Heart left ventricle (tissue), 16 donors: ENCODE measurements around the gene KCTD13. TPM values are rescaled to one million over a fixed set of nuclear protein-coding genes. Genes with fewer than 3 reads are reported as not detected.

Experiments
- ATAC-seq, 4 donors: fragments of 200-7000 bp; cut with Tn5 transposase; one replicate each; pipeline ENCODE4 v1.9.1; 2020 to 2022; ENCODE audit warnings: moderate library complexity in 4 of 4, mild to moderate bottlenecking in 3 of 4, moderate number of reproducible peaks in 1 of 4
- DNase-seq, 5 donors: peaks; one replicate each; pipeline ENCODE4 v3.0.0-alpha.2; 2020
- H3K27ac ChIP-seq, 12 donors: fragments of 200-600 bp; sonication (generic) in 4 of 12; one replicate each; pipeline versions ENCODE4 v1.5.0 to v1.8.0; 2016 to 2022; ENCODE audit warnings: mild to moderate bottlenecking in 2 of 12
- H3K27me3 ChIP-seq, 9 donors: fragments of 200-600 bp; sonication (generic) in 2 of 9; one replicate each; pipeline versions ENCODE4 v1.5.1 to v1.8.0; 2016 to 2022; ENCODE audit warnings: mild to moderate bottlenecking in 3 of 9
- H3K36me3 ChIP-seq, 9 donors: fragments of 200-600 bp; sonication (generic) in 2 of 9; one replicate each; pipeline versions ENCODE4 v1.5.0 to v1.8.0; 2018 to 2022; ENCODE audit warnings: mild to moderate bottlenecking in 2 of 9
- H3K4me1 ChIP-seq, 12 donors: fragments of 200-600 bp; sonication (generic) in 4 of 12; one replicate each; pipeline versions ENCODE4 v1.5.0 to v1.8.0; 2016 to 2022; ENCODE audit warnings: mild to moderate bottlenecking in 3 of 12
- H3K4me3 ChIP-seq, 12 donors: fragments of 200-600 bp; sonication (generic) in 4 of 12; one replicate each; pipeline versions ENCODE4 v1.5.0 to v1.8.0; 2017 to 2022; ENCODE audit warnings: mild to moderate bottlenecking in 9 of 12, moderate library complexity in 4 of 12
- H3K9me3 ChIP-seq, 12 donors: fragments of 200-600 bp; sonication (generic) in 4 of 12; one replicate each; pipeline versions ENCODE4 v1.5.0 to v1.8.0; 2016 to 2022; ENCODE audit warnings: mild to moderate bottlenecking in 1 of 12
- CTCF ChIP-seq, 12 donors: fragments of 200-600 bp; sonication (generic) in 4 of 12; IDR thresholded peaks; one replicate each; pipeline versions ENCODE4 v1.5.0 to v1.8.0; 2018 to 2022; ENCODE audit warnings: antibody characterized with exemption in 12 of 12, mild to moderate bottlenecking in 5 of 12
- POLR2A ChIP-seq, 2 donors: fragments of 450-650 bp; IDR thresholded peaks; one replicate each; pipeline ENCODE4 v1.6.1; 2017; ENCODE audit warnings: antibody characterized with exemption in 2 of 2, mild to moderate bottlenecking in 2 of 2, moderate library complexity in 2 of 2
- WGBS, 4 donors: extraction: QIAGEN DNeasy Blood & Tissue Kit in 2 of 4; methylation state at CpG; one replicate each; pipeline versions ENCODE4 v1.1.5 to v1.1.7; 2013 to 2018; 5-methylcytosine and 5-hydroxymethylcytosine counted together
- intact Hi-C, 10 donors: fragments of 100-400 bp; cut with DNase I; formaldehyde crosslinking; loops; one replicate each; pipeline versions ENCODE4 v1.11.1 to v1.14.2; 2022
- polyA plus RNA-seq, 2 donors: library from polyadenylated mRNA; stranded (reverse); fragments of 200-250 nt; gene quantifications; one replicate each; pipeline ENCODE4 v1.2.3, GENCODE V29; 2013
- total RNA-seq, 9 donors: library from RNA; depleted of rRNA in 2 of 9; stranded (reverse); fragments of >200 nt in 2 of 9; fragmentation: NEBNext Ultra II Directional in 3 of 9; extraction: Animal tissue kit (Norgen Biotek cat#: 25700) in 3 of 9; gene quantifications; one replicate each; pipeline versions ENCODE4 v1.1.0 to v1.2.4, GENCODE V29; 2016 to 2023
- donor health status: ischemic (EF 13 %, LVEDD 7.1; RV severe dilation, severe dysfunction).
- donor health status: healthy with polysubstance abuse.
- donor health status: DM: no; HTN: yes; CAD: no.
- donor health status: DM: no; HTN: no; CAD: no.
- donor health status: ischemic (EF 25% LVEDD 6.9; RV normal size, moderate dysfunction).
- donor health status: ischemic (EF 25% LVEDD 5.7; RV mildly dilated, moderate dysfunction).
- donor health status: healthy.
- donor health status: DM: yes; HTN: yes; CAD: no.
- donor health status: ischemic (EF 35%, LVEDD 5.7; RV mildly dilated, moderate dysfunction).
- donor health status: nonischemic (EF 11% LVEDD 7.7; RV severe dilation, severe dysfunction).
- donor health status: DM: yes; HTN: yes; CAD: no.
- donor health status: PGD.
- donor health status: ischemic (EF 29% LVEDD 5.4; RV normal size, mild dysfunction).
- donor health status: nonischemic (EF 23%, LVEDD 6.1; RV moderate dilation, normal function).

The KCTD13 gene
- total and polyA plus RNA-seq, 11 donors: 3.6 to 9.1 (median 6.6) TPM

- intact Hi-C loops: loop anchor here in 2 of 10 donors (10.0 kb wide), 1 partner anchor 84 kb away; no protein-coding TSS in a partner anchor
These were observed 5.0 kb downstream of the KCTD13 start for GRCh38 chr16:29921034-29921385.

GRCh38 chr16:29920288-29921033 is 5.6 kb downstream of the KCTD13 start:
- H3K4me3 ChIP-seq: no peak overlapping the region

More at GRCh38 chr16:29921034-29921385, 5.0 kb downstream of the KCTD13 start:
- Histone ChIP-seq H3K9me3 (no peaks in the 10 kb centered on the region), H3K4me1 (peaks cover 4 to 16% (median 11%) of the 10 kb centered on the region in 12 donors), H3K4me3 (no peak overlapping the region), H3K36me3 (peaks cover 0 to 72% (median 63%) of the 10 kb centered on the region in 9 donors), H3K27me3 (no peaks in the 10 kb centered on the region), H3K27ac (no peak overlapping the region)
- ATAC-seq: no peak
- DNase-seq: no peak
- TF ChIP-seq POLR2A (IDR thresholded peaks at IDR 0.05): no peak
- TF ChIP-seq CTCF (IDR thresholded peaks at IDR 0.05): no peak
- 64 to 90% (median 85%) methylated on average over 3 of the region's 3 CpGs for WGBS, 4 donors

GRCh38 chr16:29916979-29917378 is 9.0 kb downstream of the KCTD13 start:
- WGBS, 4 donors: 90 to 100% (median 98%) methylated on average over 1 of the region's 1 CpG
- no peak overlapping the region for H3K4me3 ChIP-seq
- H3K4me1 ChIP-seq: no peaks in the 10 kb centered on the region
- no peak for TF ChIP-seq CTCF (IDR thresholded peaks at IDR 0.05)
- TF ChIP-seq POLR2A (IDR thresholded peaks at IDR 0.05): no peak
- H3K27me3 ChIP-seq: no peaks in the 10 kb centered on the region
- H3K9me3 ChIP-seq: no peaks in the 10 kb centered on the region
- H3K36me3 ChIP-seq: peaks cover 0 to 69% (median 56%) of the 10 kb centered on the region in 9 donors
- ATAC-seq (no peak), DNase-seq (no peak)
- intact Hi-C loops: loop anchor here in 1 of 10 donors (10.0 kb wide), 1 partner anchor 62 kb away; no protein-coding TSS in a partner anchor
- no peak overlapping the region for H3K27ac ChIP-seq

More at GRCh38 chr16:29920288-29921033, 5.6 kb downstream of the KCTD13 start:
- no peak for TF ChIP-seq POLR2A (IDR thresholded peaks at IDR 0.05)
- no peak for TF ChIP-seq CTCF (IDR thresholded peaks at IDR 0.05)
- no peaks in the 10 kb centered on the region for H3K9me3 ChIP-seq
- DNase-seq (no peak), ATAC-seq (no peak)
- intact Hi-C loops: loop anchor here in 2 of 10 donors (10.0 kb wide), 1 partner anchor 84 kb away; no protein-coding TSS in a partner anchor
- peaks cover 0 to 75% (median 63%) of the 10 kb centered on the region in 9 donors for H3K36me3 ChIP-seq
- H3K4me1 ChIP-seq: peaks cover 4 to 16% (median 11%) of the 10 kb centered on the region in 12 donors
- no peak overlapping the region for H3K27ac ChIP-seq
- WGBS, 4 donors: 81 to 88% (median 84%) methylated on average over 6 of the region's 6 CpGs
- no peaks in the 10 kb centered on the region for H3K27me3 ChIP-seq

GRCh38 chr16:29915590-29916247 is 10.3 kb downstream of the KCTD13 start:
- intact Hi-C loops: loop anchor here in 1 of 10 donors (10.0 kb wide), 1 partner anchor 61 kb away; no protein-coding TSS in a partner anchor
- no peaks in the 10 kb centered on the region for H3K27me3 ChIP-seq
- H3K4me1 ChIP-seq: no peaks in the 10 kb centered on the region
- no peaks in the 10 kb centered on the region for H3K9me3 ChIP-seq
- H3K36me3 ChIP-seq: peaks cover 0 to 56% (median 44%) of the 10 kb centered on the region in 9 donors
- no peak overlapping the region for H3K4me3 ChIP-seq
- 70 to 77% (median 72%) methylated on average over 6 of the region's 6 CpGs for WGBS, 4 donors
- TF ChIP-seq CTCF (IDR thresholded peaks at IDR 0.05) (no peak), POLR2A (IDR thresholded peaks at IDR 0.05) (no peak)
- no peak for ATAC-seq
- no peak for DNase-seq
- no peak overlapping the region for H3K27ac ChIP-seq
